Measurements from ENCODE around the gene NR2E1. TPM values are rescaled to one million over a fixed set of nuclear protein-coding genes. Genes with fewer than 3 reads are reported as not detected.

Gene NR2E1
- total RNA-seq, 1 experiment from 2014 or later, result not detected

DNA sequence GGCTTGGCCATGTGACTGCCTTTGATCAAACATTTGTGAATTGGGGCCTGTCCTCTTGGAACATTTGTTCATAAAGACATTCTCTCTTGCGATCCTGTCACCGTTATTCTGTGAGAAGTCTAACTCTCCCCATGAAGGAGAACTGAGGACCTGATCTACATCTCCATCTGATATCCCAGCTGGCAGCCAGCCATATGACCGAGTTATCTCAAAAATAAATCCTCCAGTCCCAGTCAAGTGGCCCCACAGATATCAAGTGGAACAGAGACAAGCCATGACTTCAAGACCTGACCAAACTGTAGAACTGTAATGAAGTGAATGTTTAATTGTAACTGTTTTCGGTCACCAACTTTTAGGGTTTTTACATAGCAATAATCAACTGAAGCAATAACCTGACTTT lies 69.3 kb downstream of the NR2E1 start:
- no peaks in the 10 kb centered on the region for H3K9me3 Mint-ChIP-seq
- ChIA-PET POLR2A (no interaction called here), CTCF (no interaction called here)
- ATAC-seq (no peak), DNase-seq (ENCODE audit: low spot score) (no peak)
- H3K27ac Mint-ChIP-seq, result no peak overlapping the region; the same call in 1 of the 2 replicates
- H3K36me3 Mint-ChIP-seq, result no peaks in the 10 kb centered on the region
- no peak overlapping the region for H3K4me3 Mint-ChIP-seq
- no peaks in the 10 kb centered on the region for H3K27me3 Mint-ChIP-seq (ENCODE audit: low read depth)
- TF ChIP-seq TEAD1 (CRISPR knock-in tag; IDR thresholded peaks at IDR 0.05) (no peak), GTF2I (CRISPR knock-in tag; conservative IDR thresholded peaks at IDR 0.05) (no peak), ZNF219 (CRISPR knock-in tag; IDR thresholded peaks at IDR 0.05; ENCODE audit: borderline replicate concordance) (no peak), NFE2L1 (CRISPR knock-in tag; IDR thresholded peaks at IDR 0.05) (no peak), PRRX2 (CRISPR knock-in tag; IDR thresholded peaks at IDR 0.05) (no peak)
- TF ChIP-seq, protein P1, sequence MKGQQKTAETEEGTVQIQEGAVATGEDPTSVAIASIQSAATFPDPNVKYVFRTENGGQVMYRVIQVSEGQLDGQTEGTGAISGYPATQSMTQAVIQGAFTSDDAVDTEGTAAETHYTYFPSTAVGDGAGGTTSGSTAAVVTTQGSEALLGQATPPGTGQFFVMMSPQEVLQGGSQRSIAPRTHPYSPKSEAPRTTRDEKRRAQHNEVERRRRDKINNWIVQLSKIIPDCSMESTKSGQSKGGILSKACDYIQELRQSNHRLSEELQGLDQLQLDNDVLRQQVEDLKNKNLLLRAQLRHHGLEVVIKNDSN (CRISPR knock-in tag; IDR thresholded peaks at IDR 0.05), result no peak
- H3K4me1 Mint-ChIP-seq, result peaks cover 15% of the 10 kb centered on the region

DNA sequence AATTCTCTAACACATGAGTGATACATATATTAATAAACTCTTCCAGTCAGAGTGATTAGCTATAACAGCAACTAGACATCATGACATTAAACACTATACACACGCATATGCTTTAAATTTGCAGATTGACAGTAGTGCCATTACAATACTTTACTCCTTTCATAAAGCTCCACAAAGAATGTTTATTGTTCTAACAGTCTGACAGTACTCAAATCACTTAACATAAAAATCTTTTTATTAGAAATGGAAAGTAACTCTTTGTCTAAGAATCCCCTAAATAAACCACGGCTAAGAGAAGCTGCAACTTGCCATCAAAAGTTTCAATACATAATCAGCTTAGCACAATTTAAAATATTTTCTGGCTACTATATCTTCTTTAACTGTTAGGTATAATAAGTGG lies 71.0 kb downstream of the NR2E1 start:
- Mint-ChIP-seq H3K27ac (no peak overlapping the region), H3K9me3 (peaks cover 2% of the 10 kb centered on the region), H3K36me3 (peaks cover 4% of the 10 kb centered on the region), H3K4me1 (peaks cover 11% of the 10 kb centered on the region), H3K27me3 (ENCODE audit: low read depth) (no peaks in the 10 kb centered on the region; the same call in 1 of the 2 replicates), H3K4me3 (no peak overlapping the region)
- no peak for ATAC-seq
- POLR2A ChIA-PET, result no interaction called here
- CTCF ChIA-PET, result interaction anchor here (0.6 to 0.7 kb wide), 2 partner anchors 61 to 230 kb away, joined by 3 read pairs; no protein-coding TSS in a partner anchor
- DNase-seq (ENCODE audit: low spot score), result no peak
- TF ChIP-seq, protein P2, sequence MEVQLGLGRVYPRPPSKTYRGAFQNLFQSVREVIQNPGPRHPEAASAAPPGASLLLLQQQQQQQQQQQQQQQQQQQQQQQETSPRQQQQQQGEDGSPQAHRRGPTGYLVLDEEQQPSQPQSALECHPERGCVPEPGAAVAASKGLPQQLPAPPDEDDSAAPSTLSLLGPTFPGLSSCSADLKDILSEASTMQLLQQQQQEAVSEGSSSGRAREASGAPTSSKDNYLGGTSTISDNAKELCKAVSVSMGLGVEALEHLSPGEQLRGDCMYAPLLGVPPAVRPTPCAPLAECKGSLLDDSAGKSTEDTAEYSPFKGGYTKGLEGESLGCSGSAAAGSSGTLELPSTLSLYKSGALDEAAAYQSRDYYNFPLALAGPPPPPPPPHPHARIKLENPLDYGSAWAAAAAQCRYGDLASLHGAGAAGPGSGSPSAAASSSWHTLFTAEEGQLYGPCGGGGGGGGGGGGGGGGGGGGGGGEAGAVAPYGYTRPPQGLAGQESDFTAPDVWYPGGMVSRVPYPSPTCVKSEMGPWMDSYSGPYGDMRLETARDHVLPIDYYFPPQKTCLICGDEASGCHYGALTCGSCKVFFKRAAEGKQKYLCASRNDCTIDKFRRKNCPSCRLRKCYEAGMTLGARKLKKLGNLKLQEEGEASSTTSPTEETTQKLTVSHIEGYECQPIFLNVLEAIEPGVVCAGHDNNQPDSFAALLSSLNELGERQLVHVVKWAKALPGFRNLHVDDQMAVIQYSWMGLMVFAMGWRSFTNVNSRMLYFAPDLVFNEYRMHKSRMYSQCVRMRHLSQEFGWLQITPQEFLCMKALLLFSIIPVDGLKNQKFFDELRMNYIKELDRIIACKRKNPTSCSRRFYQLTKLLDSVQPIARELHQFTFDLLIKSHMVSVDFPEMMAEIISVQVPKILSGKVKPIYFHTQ (CRISPR knock-in tag; IDR thresholded peaks at IDR 0.05), result no peak
- no peak for TF ChIP-seq NR1H2 (CRISPR knock-in tag; IDR thresholded peaks at IDR 0.05)
- no peak for TF ChIP-seq NFE2L1 (CRISPR knock-in tag; IDR thresholded peaks at IDR 0.05)
- no peak for TF ChIP-seq RORB (CRISPR knock-in tag; IDR thresholded peaks at IDR 0.05)
- TF ChIP-seq ZNF671 (CRISPR knock-in tag; IDR thresholded peaks at IDR 0.05), result no peak
- no peak for TF ChIP-seq SP1 (CRISPR knock-in tag; conservative IDR thresholded peaks at IDR 0.05)
- no peak for TF ChIP-seq FOXK1 (CRISPR knock-in tag; IDR thresholded peaks at IDR 0.05)
- no peak for TF ChIP-seq MYBL2 (CRISPR knock-in tag; IDR thresholded peaks at IDR 0.05)
- TF ChIP-seq ELF4 (CRISPR knock-in tag; IDR thresholded peaks at IDR 0.05; ENCODE audit: low read depth), result no peak
- TF ChIP-seq ZNF423 (CRISPR knock-in tag; IDR thresholded peaks at IDR 0.05), result no peak
- TF ChIP-seq CREB1 (CRISPR knock-in tag; IDR thresholded peaks at IDR 0.05), result no peak
- no peak for TF ChIP-seq ZNF219 (CRISPR knock-in tag; IDR thresholded peaks at IDR 0.05; ENCODE audit: borderline replicate concordance)
- no peak for TF ChIP-seq FOXP1 (CRISPR knock-in tag; IDR thresholded peaks at IDR 0.05; ENCODE audit: borderline replicate concordance)
- no peak for TF ChIP-seq ZNF317 (CRISPR knock-in tag; IDR thresholded peaks at IDR 0.05; ENCODE audit: borderline replicate concordance, low read depth)
- TF ChIP-seq, protein P3, sequence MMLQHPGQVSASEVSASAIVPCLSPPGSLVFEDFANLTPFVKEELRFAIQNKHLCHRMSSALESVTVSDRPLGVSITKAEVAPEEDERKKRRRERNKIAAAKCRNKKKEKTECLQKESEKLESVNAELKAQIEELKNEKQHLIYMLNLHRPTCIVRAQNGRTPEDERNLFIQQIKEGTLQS (CRISPR knock-in tag; conservative IDR thresholded peaks at IDR 0.05), result no peak

DNA sequence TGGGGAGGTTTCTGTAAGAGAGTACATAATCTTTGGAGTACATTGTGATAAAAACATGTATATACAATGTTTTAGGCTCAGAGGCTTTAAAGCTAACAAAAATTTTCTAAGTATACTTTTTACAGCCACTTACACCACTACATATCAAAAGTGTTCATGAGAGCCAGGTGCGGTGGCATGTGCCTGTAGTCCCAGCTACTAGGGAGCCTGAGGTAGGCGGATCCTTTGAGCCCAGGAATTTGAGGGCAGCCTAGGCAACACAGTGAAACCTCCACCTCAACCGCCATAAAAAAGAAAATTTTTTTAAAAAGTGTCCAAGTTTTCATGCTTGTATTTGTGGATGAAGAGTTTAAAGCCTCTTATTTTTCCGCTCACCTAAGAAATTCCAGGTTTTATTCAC lies 72.5 kb downstream of the NR2E1 start:
- H3K36me3 Mint-ChIP-seq, result peaks cover 15% of the 10 kb centered on the region
- CTCF ChIA-PET, result no interaction called here
- no peak overlapping the region for H3K27ac Mint-ChIP-seq
- no peak overlapping the region for H3K4me3 Mint-ChIP-seq
- POLR2A ChIA-PET, result no interaction called here
- TF ChIP-seq RELA (CRISPR knock-in tag; IDR thresholded peaks at IDR 0.05; ENCODE audit: borderline replicate concordance) (no peak), ZBTB21 (CRISPR knock-in tag; IDR thresholded peaks at IDR 0.05; ENCODE audit: borderline replicate concordance) (no peak)
- TF ChIP-seq, protein P4, sequence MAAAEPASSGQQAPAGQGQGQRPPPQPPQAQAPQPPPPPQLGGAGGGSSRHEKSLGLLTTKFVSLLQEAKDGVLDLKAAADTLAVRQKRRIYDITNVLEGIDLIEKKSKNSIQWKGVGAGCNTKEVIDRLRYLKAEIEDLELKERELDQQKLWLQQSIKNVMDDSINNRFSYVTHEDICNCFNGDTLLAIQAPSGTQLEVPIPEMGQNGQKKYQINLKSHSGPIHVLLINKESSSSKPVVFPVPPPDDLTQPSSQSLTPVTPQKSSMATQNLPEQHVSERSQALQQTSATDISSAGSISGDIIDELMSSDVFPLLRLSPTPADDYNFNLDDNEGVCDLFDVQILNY (CRISPR knock-in tag; IDR thresholded peaks at IDR 0.05), result no peak
- TF ChIP-seq, protein P5, sequence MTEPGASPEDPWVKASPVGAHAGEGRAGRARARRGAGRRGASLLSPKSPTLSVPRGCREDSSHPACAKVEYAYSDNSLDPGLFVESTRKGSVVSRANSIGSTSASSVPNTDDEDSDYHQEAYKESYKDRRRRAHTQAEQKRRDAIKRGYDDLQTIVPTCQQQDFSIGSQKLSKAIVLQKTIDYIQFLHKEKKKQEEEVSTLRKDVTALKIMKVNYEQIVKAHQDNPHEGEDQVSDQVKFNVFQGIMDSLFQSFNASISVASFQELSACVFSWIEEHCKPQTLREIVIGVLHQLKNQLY (CRISPR knock-in tag; IDR thresholded peaks at IDR 0.05), result no peak
- H3K27me3 Mint-ChIP-seq (ENCODE audit: low read depth), result no peaks in the 10 kb centered on the region; the same call in 1 of the 2 replicates
- peaks cover 13% of the 10 kb centered on the region for H3K9me3 Mint-ChIP-seq
- H3K4me1 Mint-ChIP-seq, result peaks cover under 1% of the 10 kb centered on the region
- ATAC-seq (no peak), DNase-seq (ENCODE audit: low spot score) (no peak)

Data from WTC11 (cell line).